ENCODE measurements around the gene NUP93. TPM values are rescaled to one million over a fixed set of nuclear protein-coding genes. Genes with fewer than 3 reads are reported as not detected.

NUP93 gene
- total RNA-seq, 3 donors from 2014 or later (not counting 1 experiment from before 2014, with no cell fraction given): 83.7 to 88.8 (median 87.9) TPM

DNA sequence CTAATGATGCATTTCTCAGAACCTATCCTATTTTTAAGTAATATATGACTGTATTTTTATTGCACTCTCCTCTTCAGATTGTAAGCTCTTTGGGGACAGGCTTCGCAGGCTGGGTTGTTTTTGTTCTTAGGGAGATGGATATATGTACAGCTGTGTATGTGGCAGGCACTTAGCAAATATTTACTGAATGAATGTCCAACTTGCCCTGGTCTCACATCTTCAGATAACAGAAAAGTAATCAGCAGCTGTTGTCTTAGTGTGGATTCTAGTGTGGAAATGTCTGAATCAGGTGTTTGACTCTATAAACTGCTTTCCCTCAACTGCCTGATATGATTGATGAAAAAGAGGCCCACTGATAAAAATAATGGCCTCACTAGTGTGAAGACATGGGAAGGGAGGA lies 88.0 kb downstream of the NUP93 start:
- no peak overlapping the region for H3K4me3 ChIP-seq (ENCODE audit: low read length)
- Mint-ChIP-seq H3K27me3 (ENCODE audit: low read depth in 2 of 2) (no peaks in the 10 kb centered on the region), H3K4me1 (no peaks in the 10 kb centered on the region), H3K36me3 (no peaks in the 10 kb centered on the region), H3K9me3 (no peaks in the 10 kb centered on the region), H3K4me3 (no peak overlapping the region), H3K27ac (no peak overlapping the region)
- H3K4me1 ChIP-seq (ENCODE audit: control insufficient read depth, insufficient read depth, low read length): no peaks in the 10 kb centered on the region
- no peaks in the 10 kb centered on the region for H3K27me3 ChIP-seq (ENCODE audit: control insufficient read depth, insufficient read depth, low read length)
- TF ChIP-seq, protein P1, sequence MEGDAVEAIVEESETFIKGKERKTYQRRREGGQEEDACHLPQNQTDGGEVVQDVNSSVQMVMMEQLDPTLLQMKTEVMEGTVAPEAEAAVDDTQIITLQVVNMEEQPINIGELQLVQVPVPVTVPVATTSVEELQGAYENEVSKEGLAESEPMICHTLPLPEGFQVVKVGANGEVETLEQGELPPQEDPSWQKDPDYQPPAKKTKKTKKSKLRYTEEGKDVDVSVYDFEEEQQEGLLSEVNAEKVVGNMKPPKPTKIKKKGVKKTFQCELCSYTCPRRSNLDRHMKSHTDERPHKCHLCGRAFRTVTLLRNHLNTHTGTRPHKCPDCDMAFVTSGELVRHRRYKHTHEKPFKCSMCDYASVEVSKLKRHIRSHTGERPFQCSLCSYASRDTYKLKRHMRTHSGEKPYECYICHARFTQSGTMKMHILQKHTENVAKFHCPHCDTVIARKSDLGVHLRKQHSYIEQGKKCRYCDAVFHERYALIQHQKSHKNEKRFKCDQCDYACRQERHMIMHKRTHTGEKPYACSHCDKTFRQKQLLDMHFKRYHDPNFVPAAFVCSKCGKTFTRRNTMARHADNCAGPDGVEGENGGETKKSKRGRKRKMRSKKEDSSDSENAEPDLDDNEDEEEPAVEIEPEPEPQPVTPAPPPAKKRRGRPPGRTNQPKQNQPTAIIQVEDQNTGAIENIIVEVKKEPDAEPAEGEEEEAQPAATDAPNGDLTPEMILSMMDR (IDR thresholded peaks at IDR 0.05): no peak
- H3K9me3 ChIP-seq (ENCODE audit: control insufficient read depth, insufficient read depth, low read length): no peaks in the 10 kb centered on the region
- no peak overlapping the region for H3K27ac ChIP-seq (ENCODE audit: low read length)
- DNase-seq: no peak
- H3K36me3 ChIP-seq (ENCODE audit: control insufficient read depth, insufficient read depth, low read length): peaks cover 30% of the 10 kb centered on the region
- intact Hi-C loops (cut with micrococcal nuclease): no loop called here
- no peak for ATAC-seq
- no CpG with 5 or more reads among the region's 1 CpG for WGBS (ENCODE audit: insufficient coverage)

- no peaks in the 10 kb centered on the region for H3K4me1 ChIP-seq (ENCODE audit: control insufficient read depth, insufficient read depth, low read length)
- no peaks in the 10 kb centered on the region for H3K9me3 ChIP-seq (ENCODE audit: control insufficient read depth, insufficient read depth, low read length)
- H3K27me3 ChIP-seq (ENCODE audit: control insufficient read depth, insufficient read depth, low read length): no peaks in the 10 kb centered on the region
- no peaks in the 10 kb centered on the region for H3K36me3 Mint-ChIP-seq
- TF ChIP-seq, protein P1 (IDR thresholded peaks at IDR 0.05): no peak
- 97% methylated on average over 12 of the region's 12 CpGs for WGBS (ENCODE audit: insufficient coverage)
- ATAC-seq (no peak), DNase-seq (no peak)
- no peaks in the 10 kb centered on the region for H3K4me1 Mint-ChIP-seq
- no peak overlapping the region for H3K27ac Mint-ChIP-seq
- no peak overlapping the region for H3K4me3 ChIP-seq (ENCODE audit: low read length)
- no peaks in the 10 kb centered on the region for H3K27me3 Mint-ChIP-seq (ENCODE audit: low read depth in 2 of 2)
- H3K4me3 Mint-ChIP-seq: no peak overlapping the region
- peaks cover 42% of the 10 kb centered on the region for H3K36me3 ChIP-seq (ENCODE audit: control insufficient read depth, insufficient read depth, low read length)
- H3K9me3 Mint-ChIP-seq: no peaks in the 10 kb centered on the region
- no peak overlapping the region for H3K27ac ChIP-seq (ENCODE audit: low read length)
- intact Hi-C loops (cut with micrococcal nuclease): no loop called here
Observed at GRCh38 chr16:56823081-56823733, 93.3 kb downstream of the NUP93 start.

- H3K9me3 Mint-ChIP-seq: no peaks in the 10 kb centered on the region
- no peaks in the 10 kb centered on the region for H3K27me3 Mint-ChIP-seq (ENCODE audit: low read depth in 2 of 2)
- Histone ChIP-seq H3K27me3 (ENCODE audit: control insufficient read depth, insufficient read depth, low read length) (no peaks in the 10 kb centered on the region), H3K27ac (ENCODE audit: low read length) (no peak overlapping the region), H3K4me3 (ENCODE audit: low read length) (no peak overlapping the region), H3K9me3 (ENCODE audit: control insufficient read depth, insufficient read depth, low read length) (no peaks in the 10 kb centered on the region), H3K4me1 (ENCODE audit: control insufficient read depth, insufficient read depth, low read length) (no peaks in the 10 kb centered on the region), H3K36me3 (ENCODE audit: control insufficient read depth, insufficient read depth, low read length) (peaks cover 41% of the 10 kb centered on the region)
- no peaks in the 10 kb centered on the region for H3K4me1 Mint-ChIP-seq
- no peak overlapping the region for H3K4me3 Mint-ChIP-seq
- H3K36me3 Mint-ChIP-seq: no peaks in the 10 kb centered on the region
- TF ChIP-seq, protein P1 (IDR thresholded peaks at IDR 0.05): no peak
- intact Hi-C loops (cut with micrococcal nuclease): no loop called here
- WGBS (ENCODE audit: insufficient coverage): 97% methylated on average over 3 of the region's 3 CpGs
- ATAC-seq (no peak), DNase-seq (no peak)
- no peak overlapping the region for H3K27ac Mint-ChIP-seq
Observed at GRCh38 chr16:56824331-56824730, 94.4 kb downstream of the NUP93 start.

DNA sequence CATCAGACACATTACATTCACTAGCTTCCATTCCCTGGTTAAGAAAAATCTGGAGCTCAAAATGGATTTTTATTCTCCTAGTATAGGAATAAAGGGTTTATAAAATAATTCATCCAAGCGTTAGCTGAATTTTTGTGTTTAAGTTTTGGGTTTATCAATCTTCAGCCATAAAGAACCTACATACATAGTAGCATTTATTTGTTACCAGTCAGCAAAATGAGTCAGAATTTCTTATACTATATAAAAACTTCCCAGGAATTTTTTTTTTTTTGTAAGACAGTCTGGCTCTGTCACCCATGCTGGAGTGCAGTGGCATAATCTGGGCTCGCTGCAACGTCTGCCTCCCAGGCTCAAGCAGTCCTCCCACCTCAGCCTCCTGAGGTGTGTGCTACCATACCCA lies 94.9 kb downstream of the NUP93 start:
- no peaks in the 10 kb centered on the region for H3K27me3 ChIP-seq (ENCODE audit: control insufficient read depth, insufficient read depth, low read length)
- Mint-ChIP-seq H3K27me3 (ENCODE audit: low read depth in 2 of 2) (no peaks in the 10 kb centered on the region), H3K27ac (no peak overlapping the region), H3K4me1 (no peaks in the 10 kb centered on the region), H3K9me3 (no peaks in the 10 kb centered on the region), H3K4me3 (no peak overlapping the region), H3K36me3 (no peaks in the 10 kb centered on the region)
- no peak for ATAC-seq
- no peak overlapping the region for H3K4me3 ChIP-seq (ENCODE audit: low read length)
- WGBS (ENCODE audit: insufficient coverage): 100% methylated on average over 2 of the region's 3 CpGs
- no peak for DNase-seq
- no peaks in the 10 kb centered on the region for H3K9me3 ChIP-seq (ENCODE audit: control insufficient read depth, insufficient read depth, low read length)
- H3K27ac ChIP-seq (ENCODE audit: low read length): no peak overlapping the region
- intact Hi-C loops (cut with micrococcal nuclease): no loop called here
- TF ChIP-seq, protein P1 (IDR thresholded peaks at IDR 0.05): no peak
- H3K4me1 ChIP-seq (ENCODE audit: control insufficient read depth, insufficient read depth, low read length): no peaks in the 10 kb centered on the region
- peaks cover 41% of the 10 kb centered on the region for H3K36me3 ChIP-seq (ENCODE audit: control insufficient read depth, insufficient read depth, low read length)
